Measurements from ENCODE around the gene ANXA2.

GRCh38 chr15:60444289-60444912 lies 46.6 kb upstream of the ANXA2 start:
- TF ChIP-seq, protein P1, sequence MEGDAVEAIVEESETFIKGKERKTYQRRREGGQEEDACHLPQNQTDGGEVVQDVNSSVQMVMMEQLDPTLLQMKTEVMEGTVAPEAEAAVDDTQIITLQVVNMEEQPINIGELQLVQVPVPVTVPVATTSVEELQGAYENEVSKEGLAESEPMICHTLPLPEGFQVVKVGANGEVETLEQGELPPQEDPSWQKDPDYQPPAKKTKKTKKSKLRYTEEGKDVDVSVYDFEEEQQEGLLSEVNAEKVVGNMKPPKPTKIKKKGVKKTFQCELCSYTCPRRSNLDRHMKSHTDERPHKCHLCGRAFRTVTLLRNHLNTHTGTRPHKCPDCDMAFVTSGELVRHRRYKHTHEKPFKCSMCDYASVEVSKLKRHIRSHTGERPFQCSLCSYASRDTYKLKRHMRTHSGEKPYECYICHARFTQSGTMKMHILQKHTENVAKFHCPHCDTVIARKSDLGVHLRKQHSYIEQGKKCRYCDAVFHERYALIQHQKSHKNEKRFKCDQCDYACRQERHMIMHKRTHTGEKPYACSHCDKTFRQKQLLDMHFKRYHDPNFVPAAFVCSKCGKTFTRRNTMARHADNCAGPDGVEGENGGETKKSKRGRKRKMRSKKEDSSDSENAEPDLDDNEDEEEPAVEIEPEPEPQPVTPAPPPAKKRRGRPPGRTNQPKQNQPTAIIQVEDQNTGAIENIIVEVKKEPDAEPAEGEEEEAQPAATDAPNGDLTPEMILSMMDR (IDR thresholded peaks at IDR 0.05; ENCODE audit: low read depth, low read length) = peak; percentile 26
- TF ChIP-seq EZH2phosphoT487 (IDR thresholded peaks at IDR 0.05; ENCODE audit: low read depth) = no peak

Measured in OCI-LY3 (cell line).